Lower leg skin (tissue), 4 donors: ENCODE measurements around the gene SYT9. TPM values are rescaled to one million over a fixed set of nuclear protein-coding genes. Genes with fewer than 3 reads are reported as not detected.

Experiments used
- DNase-seq, 2 donors: peaks; one replicate each; pipeline ENCODE4 v3.0.0-alpha.2; 2019; ENCODE audit warnings: low spot score in 2 of 2
- H3K4me3 ChIP-seq: fragments of 200-600 bp; sonication (generic); 2 replicates; pipeline ENCODE4 v1.5.1; 2017; ENCODE audit warnings: mild to moderate bottlenecking, low read depth; ENCODE audit not compliant: poor library complexity, severe bottlenecking
- POLR2A ChIP-seq, 2 donors: fragments of 450-650 bp; IDR thresholded peaks; one replicate each; pipeline ENCODE4 v1.6.1; 2016 to 2017; ENCODE audit warnings: antibody characterized with exemption in 2 of 2, mild to moderate bottlenecking in 1 of 2, moderate library complexity in 1 of 2
- WGBS, 2 donors: methylation state at CpG; one replicate each; pipeline ENCODE4 v1.1.5; 2018; 5-methylcytosine and 5-hydroxymethylcytosine counted together
- intact Hi-C: fragments of 100-400 bp; cut with DNase I; formaldehyde crosslinking; loops from one replicate; pipeline ENCODE4 v1.15.0; 2023; ENCODE audit warnings: low total_unique reads
- total RNA-seq, 4 donors: library from RNA; depleted of rRNA; stranded (reverse); fragments of >200 nt; gene quantifications; one replicate each; pipeline ENCODE4 v1.1.0, GENCODE V29; 2016
- TF ChIP-seq, protein P1 (sequence below), 3 donors: fragments of 450-650 bp; IDR thresholded peaks; one replicate each; pipeline ENCODE4 v1.5.1; 2016; ENCODE audit warnings: antibody characterized with exemption in 3 of 3, mild to moderate bottlenecking in 3 of 3, moderate library complexity in 2 of 3

The SYT9 gene
- total RNA-seq, 4 donors from 2014 or later, result 0.37 to 0.84 (median 0.71) TPM; not detected in 1

DNA sequence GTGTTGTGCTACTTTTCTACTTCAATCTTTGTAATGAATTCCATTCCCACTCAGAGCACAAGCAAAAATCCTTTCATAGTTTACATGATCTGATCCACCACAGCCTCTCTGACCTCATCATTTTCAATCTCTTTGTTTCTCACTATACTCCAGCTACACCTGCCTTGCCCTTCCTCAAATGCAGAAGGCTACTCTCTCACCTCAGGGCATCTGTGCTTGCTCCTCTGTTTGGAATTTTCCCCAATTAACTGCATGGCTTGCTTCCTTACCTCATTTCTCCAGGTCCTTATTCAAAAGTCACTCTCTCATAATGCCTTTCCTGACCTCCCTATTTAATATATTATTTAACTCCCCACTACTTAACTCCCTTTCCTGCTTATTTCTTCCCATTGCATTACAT lies 133.0 kb downstream of the SYT9 start:
- no peak overlapping the region for H3K4me3 ChIP-seq
- no peak for TF ChIP-seq POLR2A (IDR thresholded peaks at IDR 0.05)
- TF ChIP-seq, protein P1, sequence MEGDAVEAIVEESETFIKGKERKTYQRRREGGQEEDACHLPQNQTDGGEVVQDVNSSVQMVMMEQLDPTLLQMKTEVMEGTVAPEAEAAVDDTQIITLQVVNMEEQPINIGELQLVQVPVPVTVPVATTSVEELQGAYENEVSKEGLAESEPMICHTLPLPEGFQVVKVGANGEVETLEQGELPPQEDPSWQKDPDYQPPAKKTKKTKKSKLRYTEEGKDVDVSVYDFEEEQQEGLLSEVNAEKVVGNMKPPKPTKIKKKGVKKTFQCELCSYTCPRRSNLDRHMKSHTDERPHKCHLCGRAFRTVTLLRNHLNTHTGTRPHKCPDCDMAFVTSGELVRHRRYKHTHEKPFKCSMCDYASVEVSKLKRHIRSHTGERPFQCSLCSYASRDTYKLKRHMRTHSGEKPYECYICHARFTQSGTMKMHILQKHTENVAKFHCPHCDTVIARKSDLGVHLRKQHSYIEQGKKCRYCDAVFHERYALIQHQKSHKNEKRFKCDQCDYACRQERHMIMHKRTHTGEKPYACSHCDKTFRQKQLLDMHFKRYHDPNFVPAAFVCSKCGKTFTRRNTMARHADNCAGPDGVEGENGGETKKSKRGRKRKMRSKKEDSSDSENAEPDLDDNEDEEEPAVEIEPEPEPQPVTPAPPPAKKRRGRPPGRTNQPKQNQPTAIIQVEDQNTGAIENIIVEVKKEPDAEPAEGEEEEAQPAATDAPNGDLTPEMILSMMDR (IDR thresholded peaks at IDR 0.05), result no peak
- intact Hi-C loops, result no loop called here
- no peak for DNase-seq

DNA sequence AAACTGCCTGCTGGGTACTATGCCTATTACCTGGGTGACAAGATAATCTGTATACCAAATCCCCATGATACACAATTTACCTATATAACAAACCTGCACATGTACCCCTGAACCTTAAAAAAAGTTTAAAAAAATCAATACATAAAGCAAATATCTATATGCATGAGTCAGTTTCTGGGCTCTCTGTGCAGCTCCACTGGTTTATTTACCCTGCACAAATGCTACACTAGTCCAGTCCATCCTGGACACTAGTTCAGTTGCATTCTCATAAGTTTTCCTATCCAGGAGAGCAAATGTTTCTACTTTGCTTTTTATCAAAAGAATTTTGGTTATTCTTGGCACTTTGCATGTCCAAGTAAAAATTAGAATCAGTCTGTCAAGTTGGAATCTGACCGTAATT lies 133.8 kb downstream of the SYT9 start:
- DNase-seq, result no peak
- H3K4me3 ChIP-seq, result no peak overlapping the region
- TF ChIP-seq POLR2A (IDR thresholded peaks at IDR 0.05), result no peak
- TF ChIP-seq, protein P1 (IDR thresholded peaks at IDR 0.05), result no peak
- WGBS, 2 donors, result 65 to 71% methylated on average over 1 of the region's 1 CpG
- intact Hi-C loops, result no loop called here

- no peak overlapping the region for H3K4me3 ChIP-seq
- intact Hi-C loops, result no loop called here
- 59 to 66% methylated on average over 8 of the region's 8 CpGs for WGBS, 2 donors
- no peak for DNase-seq
- TF ChIP-seq, protein P1 (IDR thresholded peaks at IDR 0.05), result no peak
- TF ChIP-seq POLR2A (IDR thresholded peaks at IDR 0.05), result no peak
Observed at GRCh38 chr11:7413961-7414915, 162.5 kb downstream of the SYT9 start.

DNA sequence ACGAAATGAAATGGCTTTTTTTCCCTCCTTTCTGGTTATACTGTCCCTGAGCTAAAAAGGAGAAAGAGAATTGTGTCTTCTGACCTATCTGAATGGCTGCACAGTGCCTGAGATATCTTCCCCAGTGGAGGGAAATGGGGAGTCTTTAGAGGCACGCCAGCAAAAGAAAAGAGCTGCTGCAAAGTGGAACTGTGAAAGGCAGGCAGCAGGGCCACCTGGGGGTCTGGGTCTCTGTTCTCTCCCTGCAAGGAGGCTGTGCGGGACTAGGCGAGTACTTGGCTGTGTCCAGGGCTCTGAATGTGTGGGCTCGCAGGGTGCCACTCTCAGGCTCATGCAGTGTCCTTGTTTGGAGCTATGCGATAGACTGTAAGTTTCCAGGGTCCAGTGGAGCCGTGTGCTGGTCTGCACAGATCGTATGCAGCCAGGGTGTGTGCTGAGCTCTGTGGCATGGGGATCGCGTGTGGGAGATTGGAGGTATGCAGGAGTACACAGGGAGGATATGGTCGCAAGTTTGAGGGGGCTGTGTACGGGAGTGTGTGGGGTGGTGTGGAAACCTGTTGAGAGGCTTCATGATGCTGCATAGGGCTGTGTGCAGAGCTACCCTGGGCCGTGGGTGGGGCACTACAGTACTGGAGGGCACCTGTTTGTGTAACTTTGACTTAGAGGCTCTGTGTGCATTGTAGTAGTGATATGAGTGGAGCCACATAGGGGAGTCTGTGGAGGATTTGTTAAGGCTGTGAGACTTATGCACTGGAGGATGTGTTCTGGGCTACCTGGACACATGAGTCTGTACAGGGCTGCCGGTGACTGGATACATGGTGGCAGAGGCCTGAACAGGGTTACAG lies 163.5 kb downstream of the SYT9 start:
- intact Hi-C loops, result no loop called here
- DNase-seq, result no peak
- 89% methylated on average over 14 of the region's 14 CpGs for WGBS, 2 donors
- TF ChIP-seq POLR2A (IDR thresholded peaks at IDR 0.05), result no peak
- TF ChIP-seq, protein P1 (IDR thresholded peaks at IDR 0.05), result no peak
- no peak overlapping the region for H3K4me3 ChIP-seq

GRCh38 chr11:7416080-7416479 lies 164.4 kb downstream of the SYT9 start:
- DNase-seq, result no peak
- intact Hi-C loops, result no loop called here
- 51 to 59% methylated on average over 4 of the region's 4 CpGs for WGBS, 2 donors
- TF ChIP-seq, protein P1 (IDR thresholded peaks at IDR 0.05), result no peak
- no peak for TF ChIP-seq POLR2A (IDR thresholded peaks at IDR 0.05)
- H3K4me3 ChIP-seq, result no peak overlapping the region
